ENCODE results near the gene VGLL4.

The VGLL4 gene

DNA sequence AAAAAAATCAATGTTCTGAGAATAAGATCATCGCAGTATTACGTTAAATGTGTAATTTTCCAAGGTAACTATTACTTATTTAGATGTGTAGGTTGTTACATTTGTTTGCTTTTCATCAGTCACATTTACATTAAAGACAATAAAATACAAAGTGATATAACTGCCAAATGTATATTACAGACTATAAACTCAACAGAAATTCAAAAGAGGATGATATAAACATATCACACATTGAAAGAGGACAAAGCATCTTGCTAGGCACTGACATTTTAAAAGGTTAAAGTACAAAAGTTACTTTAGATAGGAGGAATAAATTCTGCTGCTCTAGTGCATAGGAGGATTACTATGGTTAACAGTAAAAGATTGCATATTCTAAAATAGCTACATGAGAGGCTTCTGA, 16.1 kb downstream of the VGLL4 start:
- DNase-seq (ENCODE audit: low read depth), result no peak

DNA sequence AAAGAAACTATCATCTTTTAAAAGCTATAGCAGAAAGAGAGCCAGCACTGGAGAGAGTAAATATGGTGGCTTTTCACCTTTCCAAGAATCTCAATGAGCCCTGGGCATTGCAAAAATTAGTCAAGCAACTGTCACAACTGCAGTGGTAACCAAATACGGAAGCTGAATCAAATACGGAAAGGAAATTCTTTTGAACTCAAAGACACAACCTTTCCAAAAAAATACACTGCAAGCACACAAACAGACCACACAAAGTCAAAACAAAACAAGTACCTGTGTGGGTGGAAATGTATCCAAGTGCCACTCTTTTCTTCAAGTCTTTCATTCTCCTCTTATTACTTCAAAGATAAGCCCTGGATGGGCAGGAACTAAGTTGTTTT, 17.6 kb downstream of the VGLL4 start:
- DNase-seq (ENCODE audit: low read depth), result no peak

DNA sequence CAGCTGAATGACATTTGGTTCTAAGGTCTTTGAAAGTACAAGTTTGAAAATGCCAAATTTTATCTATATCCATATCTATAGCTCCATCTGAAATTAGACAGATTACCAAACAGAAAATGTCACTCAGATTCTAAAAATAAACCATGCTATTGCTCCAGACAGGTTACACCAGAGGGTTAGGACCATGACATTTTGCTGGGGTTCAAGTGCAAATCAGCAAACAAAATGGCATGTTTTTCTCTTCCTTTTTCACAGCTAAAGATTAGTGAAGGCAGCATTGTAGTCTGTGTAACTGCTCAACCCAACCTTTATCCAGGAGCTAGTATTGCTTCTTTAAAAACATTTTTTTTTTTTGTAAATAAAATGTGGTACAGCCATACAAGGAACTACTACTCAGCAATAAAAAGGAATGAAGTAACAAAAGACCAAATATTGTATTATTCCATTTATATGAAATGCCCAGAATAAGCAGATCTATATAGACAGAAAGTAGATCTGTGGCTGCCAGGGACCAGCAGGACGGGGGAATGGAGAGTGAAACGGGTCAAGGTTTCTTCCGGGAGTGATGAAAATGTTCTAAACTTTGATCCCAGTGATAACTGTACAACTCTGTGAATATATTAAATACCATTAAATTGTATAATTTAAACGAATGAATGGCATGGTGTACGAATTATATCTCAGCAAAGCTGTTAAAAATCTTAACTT, 18.2 kb downstream of the VGLL4 start:
- no peak for DNase-seq (ENCODE audit: low read depth)

DNA sequence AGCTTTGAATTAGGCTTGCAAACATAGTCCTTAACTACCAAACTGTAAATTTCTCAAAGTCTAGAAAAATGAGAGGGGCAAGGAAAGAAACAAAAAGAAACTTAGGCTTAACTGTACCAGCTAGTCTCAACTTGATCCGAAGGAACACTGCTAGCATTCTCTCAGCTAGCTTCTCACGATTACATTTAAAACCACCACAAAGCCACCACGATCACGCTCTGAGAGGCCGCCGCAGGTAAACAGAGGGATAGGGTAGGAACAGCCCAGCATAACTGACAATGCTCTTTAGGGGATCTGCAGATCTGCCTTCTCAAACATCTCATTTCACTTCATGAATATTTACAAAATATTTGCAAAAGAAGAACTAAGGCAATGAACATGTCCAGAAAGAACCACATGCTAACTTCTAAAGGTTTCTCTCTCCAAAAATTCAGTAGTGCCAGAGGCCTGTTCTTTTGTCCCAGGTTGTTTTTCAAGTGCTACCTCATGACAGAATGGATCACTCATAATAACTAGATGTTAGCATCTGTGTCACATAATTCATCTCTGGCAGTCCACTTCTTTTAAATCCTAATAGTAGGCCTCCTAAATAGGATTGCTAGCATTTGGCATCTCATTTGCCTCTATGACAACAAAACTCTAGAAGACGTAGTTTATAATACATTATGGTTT, 18.9 kb downstream of the VGLL4 start:
- DNase-seq (ENCODE audit: low read depth), result no peak

DNA sequence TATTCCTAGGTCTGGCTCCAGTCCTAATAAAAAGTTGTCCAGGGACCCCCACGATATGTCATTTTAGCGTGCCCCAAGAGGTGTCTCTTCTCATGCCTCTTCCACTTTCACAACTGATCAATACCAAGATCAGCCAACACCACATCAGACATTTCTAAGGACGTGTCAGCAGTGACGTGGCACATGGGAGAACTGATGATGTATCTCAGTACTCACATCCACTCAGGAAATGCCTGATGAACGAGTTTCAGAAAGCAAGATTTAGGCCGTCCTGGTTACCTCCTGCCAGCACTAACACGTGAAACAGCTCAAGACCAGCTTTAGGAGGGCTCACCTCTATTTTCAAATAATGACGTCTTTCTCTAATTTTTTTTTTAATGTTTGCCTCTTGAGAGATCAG, 19.6 kb downstream of the VGLL4 start:
- peak; percentile 49 for DNase-seq (ENCODE audit: low read depth)

DNA sequence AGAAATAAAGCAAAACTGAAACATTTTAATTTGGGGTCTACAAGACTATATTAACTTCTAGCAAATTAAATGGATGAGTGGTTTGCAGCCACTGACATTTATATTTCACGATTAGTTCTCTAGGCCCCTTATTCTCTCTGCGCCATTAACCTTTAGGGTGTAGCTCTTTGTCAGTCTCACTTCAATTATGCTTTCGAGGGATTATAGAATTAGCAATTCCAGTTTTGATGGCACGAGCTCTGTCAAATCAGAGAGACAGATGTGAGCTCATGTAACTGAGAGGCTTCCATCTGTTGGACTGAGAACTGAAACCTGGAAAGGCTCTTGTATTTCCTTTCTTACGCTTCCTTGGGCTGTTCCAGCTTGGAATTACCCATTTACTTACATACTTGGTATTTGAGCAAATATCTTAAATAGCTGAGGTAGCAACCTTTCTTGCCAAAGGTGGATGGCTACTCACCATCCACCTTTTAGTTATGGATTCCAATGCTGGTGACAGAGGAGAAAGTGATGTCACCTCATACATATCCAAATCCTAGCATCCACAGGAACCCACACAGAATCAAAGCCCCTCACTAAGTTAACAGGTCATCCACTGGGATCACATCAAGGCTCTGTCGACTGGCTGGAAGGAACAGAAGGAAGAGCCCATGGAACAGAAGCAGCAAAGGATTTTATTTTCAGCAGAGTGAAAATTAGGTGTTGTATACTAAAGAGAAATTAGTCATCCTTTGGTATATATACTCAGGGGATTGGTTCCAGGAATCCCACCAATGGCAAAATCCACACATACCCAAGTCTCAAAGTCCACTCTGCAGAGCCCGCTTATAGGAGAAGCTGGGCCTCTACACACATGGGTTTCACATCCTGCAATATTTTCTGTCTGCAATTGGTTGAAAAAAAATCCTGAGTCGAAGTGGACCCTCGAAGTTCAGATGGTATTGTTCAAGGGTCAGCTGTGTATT, 20.8 kb downstream of the VGLL4 start:
- no peak for DNase-seq (ENCODE audit: low read depth)

DNA sequence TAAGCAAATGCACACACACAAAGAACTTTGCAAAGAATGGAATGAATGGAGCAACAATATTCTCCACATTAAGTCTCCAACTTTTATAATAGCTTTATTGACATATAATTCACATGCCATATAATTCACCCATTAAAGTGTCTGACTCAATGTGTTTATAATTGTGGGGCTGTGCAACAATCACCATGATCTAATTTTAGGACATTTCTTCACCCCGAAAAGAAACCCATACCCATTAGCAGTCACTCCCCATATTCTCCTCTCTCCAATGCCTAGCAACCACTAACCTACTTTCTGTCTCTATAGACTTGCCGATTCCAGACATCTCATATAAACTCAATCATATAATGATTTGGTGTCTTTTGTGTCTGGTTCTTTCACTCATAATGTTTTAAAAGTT, 22.6 kb downstream of the VGLL4 start:
- no peak for DNase-seq (ENCODE audit: low read depth)

DNA sequence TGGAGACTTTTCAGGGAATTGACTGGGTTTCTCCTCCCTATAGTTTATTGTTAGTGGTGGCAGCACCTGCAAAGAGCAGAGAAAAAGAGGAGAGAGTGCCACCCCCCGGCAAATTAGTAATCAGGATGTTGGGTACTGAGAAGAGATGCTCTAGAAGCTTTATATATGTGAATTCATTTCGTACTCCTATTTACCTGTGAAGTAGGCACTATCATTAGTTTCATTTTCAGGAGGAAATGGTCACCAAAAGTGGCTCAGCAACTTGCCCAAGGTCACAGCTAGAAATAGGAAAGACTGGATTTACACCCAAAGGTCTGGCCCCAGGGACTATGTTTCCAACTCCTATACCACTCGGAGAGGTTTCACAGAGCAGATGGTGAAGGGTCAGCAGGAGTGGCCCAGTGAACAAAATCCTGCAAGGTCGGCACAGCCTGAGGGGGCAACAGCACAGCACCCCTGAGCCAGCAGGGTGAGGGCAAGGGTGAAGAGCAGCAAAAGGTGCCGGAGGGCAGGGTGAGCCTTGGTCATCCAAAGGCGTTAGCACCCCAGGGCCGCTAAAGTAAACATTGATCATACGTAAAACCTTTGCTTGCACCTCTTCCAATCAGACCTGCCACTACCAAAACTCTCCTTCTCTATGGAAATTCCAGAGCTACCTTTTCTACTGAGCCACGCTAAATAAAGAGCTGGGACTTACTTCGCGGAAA, 23.6 kb downstream of the VGLL4 start:
- DNase-seq (ENCODE audit: low read depth), result no peak

DNA sequence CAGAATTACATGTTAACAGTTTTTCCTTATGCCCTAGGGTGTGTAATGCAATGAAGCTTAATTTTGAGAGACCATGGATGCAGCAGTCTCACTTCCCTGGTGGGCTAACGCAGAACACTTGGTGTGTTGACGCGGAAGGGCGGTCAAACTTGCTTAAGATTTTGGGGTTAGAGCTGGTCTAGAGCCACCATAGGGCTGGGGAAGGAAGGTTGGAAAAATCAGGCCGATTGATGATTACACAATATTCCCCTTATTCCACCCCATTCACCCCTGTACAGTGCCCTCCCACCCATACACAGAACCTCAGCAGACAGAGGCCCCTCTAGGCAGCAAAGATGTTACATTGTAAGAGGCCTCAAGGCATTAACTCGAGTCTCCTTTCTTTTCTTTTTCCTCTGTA, 24.3 kb downstream of the VGLL4 start:
- DNase-seq (ENCODE audit: low read depth), result no peak

DNA sequence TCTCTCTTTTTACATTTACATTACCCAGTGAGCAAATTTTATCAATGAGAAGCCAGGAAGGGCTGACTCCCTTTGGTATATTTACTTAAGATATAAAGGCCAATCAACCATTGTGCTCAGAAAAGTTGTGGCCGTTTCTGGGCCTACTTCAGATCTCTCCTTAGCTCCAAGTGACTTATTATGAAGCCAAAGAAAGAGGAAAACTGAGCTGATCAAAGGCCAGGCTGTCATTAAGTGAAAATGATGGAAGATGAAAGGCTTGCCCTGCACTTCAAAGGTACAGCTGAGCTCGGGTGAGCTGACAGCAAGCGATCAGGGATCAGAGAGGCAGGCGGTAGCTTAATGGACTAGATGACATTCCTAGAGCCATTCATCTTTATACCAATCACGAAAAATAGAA, 24.8 kb downstream of the VGLL4 start:
- no peak for DNase-seq (ENCODE audit: low read depth)

DNA sequence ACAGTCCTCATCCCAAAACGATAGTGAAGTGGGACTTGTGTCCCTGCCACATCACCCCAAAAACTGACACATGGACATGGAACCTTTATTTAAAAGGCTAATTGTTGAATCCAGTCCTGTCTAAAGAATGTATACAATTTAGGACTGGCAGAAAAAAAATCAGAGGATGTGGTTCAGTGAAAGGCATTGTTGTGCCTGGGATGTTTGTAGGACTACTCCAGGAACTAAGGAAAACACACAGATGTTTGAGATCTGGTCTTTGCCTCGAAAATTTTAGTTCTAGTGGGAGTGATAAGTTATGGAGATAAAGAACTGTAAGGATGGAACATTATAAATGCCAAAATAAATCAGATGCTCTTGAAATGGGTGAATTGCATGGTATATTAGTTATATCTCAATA, 27.2 kb downstream of the VGLL4 start:
- no peak for DNase-seq (ENCODE audit: low read depth)

DNA sequence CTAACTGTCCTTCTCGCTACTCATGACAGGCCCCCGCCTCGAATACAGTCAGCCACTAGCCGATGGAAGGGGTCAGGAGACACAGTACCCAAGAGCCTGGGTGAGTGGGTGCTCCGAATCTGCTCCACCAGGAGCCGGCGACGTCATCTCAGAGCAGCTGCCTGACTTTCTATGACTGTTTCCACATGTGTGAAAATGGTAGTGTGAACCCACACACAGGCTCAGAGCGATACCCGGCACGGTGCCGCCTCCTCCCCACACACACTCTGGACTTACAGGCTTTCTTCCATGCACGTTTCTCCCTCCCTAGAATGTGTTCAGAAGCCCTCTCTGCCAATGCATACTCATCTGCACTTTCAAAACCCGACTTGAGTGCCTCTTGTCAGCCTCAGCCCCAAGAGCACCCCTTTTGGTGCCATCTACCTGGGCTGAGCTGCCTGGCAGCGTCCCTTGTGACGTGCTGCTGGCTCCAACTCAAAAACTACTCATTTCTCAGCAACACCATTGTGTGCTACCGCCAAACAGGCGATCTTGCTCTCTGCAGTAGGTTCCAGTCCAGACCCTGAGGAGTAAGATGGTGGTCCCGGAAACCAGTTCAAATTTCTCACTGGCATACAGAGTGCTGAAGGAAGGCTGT, 29.7 kb downstream of the VGLL4 start:
- no peak for DNase-seq (ENCODE audit: low read depth)

DNA sequence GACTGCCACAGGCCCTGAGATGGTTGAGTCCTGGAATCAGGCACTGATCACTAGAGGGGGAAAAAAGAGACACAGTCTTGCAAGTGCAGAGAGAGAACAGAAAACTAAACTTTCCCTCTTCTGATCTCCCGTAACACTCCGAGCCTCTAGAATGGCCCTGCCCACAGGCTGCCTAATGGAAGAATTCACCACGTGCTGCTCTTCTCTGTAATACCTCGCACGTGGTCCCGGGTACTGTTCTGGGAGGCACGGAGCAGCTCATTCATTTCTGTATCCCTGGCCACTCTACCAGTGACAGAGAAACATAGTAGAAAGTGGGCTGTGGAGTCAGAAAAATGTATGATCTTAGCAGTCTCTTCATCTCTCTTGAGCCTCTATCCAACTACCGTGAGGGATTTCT, 30.4 kb downstream of the VGLL4 start:
- DNase-seq (ENCODE audit: low read depth), result no peak

DNA sequence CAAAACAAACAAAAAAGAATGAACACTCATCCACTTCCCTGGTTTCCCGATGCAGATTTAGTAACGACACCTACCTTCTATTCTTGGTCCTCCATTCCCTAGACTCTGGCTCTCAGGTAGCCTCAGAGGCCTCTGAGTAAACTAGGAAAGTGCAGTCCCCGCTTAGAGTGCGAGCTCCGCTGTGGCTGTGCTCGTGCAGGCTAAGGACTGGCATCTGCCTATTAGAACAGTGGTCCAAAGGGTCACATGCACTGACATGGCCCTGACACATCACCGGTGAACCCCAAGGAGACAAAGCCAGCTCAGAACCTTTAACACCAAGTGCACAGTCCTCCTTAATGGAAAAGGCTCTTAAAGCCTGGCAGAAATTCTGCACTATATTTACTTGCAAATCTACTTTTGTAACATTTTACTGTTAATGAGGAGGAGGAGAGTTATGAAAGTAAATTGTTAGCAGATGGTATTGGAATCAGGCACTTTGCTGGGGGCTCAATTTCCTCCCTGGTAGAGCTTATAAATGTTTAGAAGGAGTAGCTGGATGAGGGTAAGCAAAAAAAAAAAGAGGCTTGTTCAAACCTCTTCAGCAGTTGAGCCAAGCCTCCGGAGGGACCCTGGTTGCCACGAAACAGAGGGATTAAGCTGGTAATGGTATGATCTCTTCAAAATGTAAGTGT, 31.1 kb downstream of the VGLL4 start:
- DNase-seq (ENCODE audit: low read depth), result no peak

DNA sequence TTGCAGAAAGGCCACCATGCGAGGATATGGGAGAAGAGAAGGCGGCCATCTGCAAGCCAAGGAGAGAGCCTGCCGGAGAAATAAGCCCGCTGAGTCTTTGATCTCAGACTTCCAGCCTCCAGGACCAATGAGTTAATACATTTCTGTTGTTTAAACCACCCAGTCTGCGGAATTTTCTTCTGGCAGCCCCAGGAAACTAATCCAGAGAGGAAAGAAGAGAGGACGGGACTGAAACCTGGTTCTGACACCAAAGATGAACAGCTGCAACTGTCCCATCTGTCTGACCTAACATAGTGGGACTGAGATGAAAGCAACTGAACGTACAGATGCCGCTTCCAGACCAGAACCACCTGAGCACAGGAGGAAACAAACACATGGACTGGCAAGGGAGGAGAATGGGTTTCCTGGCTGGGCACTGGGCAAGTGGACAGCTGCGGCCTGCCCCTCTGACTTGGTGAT, 32.3 kb downstream of the VGLL4 start:
- no peak for DNase-seq (ENCODE audit: low read depth)

DNA sequence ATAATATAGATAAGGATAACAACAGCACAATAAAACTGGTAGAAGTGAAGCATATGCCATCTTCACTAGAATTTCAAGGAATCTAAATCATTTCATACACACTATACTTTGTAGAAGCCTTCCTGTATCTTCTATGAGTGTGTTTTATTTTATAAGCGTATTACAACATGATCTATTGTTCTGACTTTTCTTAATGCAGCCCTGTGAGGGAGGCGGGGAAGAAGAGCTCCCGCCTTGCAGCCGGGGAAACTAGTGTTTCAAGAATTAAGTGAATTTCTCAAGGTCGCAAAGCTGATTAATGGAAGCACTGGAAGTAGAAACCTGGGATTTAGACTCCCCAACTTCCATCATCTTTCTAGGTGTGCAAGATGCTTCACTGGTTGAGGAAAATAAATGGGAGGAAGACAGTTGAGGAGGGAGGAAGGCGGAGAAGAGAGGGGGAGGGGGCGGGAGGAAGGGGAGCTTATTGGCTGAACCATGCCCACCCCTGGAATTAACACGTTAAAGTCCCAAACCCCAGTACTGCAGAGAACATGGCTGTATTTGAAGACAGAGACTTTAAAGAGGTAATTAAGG, 32.9 kb downstream of the VGLL4 start:
- DNase-seq (ENCODE audit: low read depth), result no peak

DNA sequence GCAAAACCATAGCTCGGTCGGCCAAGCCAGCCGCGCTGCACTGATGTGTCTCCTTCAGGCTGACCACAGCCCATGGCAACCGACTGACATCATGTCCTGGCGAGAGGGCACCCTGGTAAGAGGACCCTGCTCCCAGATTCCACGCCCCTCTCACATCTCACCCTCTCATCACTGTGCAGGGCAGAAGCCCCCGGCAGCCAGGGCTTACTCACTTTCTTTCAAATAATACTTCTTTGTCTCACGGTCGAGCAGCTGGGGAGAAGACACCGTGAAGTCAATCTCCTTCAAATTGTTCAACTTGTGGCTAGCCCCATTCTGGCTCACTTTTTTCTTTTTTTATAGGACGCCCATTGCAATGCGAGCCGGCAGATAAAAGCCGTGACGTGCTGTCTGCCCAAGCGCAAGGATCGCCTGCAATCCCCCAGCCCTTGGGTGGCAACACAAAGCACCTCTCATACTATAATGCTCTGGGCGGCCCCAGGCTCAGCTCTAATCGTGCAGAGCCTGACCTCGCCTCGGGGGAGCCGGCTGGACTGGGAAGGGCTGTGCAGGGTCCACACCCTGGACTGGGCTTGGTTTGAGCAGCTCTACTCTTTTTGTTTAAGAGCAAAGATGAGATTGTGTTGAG, 33.6 kb downstream of the VGLL4 start:
- no peak for DNase-seq (ENCODE audit: low read depth)

DNA sequence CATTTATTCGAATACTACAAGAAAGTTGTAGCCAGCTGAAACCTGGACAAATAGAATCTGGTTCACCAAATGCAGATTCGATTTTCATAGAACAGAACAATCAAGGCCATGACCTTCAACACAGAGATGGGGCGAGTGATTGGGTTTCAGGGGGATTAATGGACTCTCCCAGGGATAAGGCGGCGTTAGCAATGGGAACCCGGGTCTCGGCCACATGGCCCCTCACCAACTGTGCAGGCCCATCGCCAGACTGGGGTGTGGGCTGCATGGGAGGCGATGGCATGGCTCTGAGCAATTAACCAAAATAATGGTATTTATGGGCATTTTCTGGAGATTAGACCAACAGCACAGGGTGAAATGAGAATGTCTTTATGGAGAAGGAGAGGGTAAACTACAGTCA, 34.2 kb downstream of the VGLL4 start:
- DNase-seq (ENCODE audit: low read depth), result no peak

DNA sequence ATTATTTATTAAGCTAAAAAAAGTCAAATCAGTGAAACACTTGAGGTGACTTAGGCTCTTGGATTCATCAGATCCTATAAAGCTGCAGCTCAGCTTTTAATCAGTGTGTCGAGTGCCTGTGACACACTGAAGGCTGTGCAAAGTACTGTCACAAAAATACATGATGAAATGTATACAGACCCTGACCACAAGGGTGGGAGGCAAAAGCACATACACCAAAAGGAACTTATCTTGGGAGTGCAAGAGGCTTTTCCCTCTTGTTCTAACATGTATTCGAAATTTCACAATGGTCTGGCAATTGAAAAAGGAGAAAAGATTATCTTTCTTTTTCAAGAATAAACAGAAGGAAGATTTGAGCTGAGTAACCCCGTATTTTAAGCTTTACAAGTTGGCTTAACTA, 35.9 kb downstream of the VGLL4 start:
- DNase-seq (ENCODE audit: low read depth), result peak; percentile 42

DNA sequence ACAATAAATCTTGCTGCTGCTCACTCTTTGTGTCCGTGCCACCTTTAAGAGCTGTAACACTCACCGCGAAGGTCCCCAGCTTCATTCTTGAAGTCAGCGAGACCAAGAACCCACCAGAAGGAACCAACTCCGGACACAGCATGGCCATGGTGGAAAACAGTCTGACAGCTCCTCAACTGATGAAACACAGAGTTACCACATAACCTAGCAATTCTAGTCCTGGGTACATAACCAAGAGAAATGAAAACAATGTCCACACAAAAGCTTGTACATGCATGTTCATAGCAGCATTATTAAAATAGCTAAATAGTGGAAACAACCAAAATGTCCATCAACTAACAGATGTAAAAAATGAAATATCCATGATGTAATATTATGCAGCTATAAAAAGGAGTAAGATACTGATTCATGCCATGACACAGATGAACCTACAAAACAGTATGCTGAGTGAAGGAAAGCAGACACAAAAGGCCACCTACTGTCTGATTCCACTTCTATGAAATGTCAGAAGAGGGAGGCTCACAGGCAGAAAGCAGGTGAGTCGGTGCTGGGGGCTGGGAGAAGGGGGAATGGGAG, 36.8 kb downstream of the VGLL4 start:
- peak; percentile 40 for DNase-seq (ENCODE audit: low read depth)

Data from ELR (cell line).